ENCODE measurements around the gene BET1L.
"Not testable (repeated sequence)": the region's sequence is repeated elsewhere in the genome, so short reads cannot be mapped to it uniquely, and the experiment has no call there.

Gene BET1L

GRCh38 chr11:201966-202365 lies 5.2 kb downstream of the BET1L start:
- no peak for DNase-seq (ENCODE audit: low read depth, low spot score)
- no peak overlapping the region for H3K4me3 ChIP-seq (ENCODE audit: low read length)

- H3K4me3 ChIP-seq (ENCODE audit: low read length) = no peak overlapping the region
- DNase-seq (ENCODE audit: low read depth, low spot score) = no peak
Observed at GRCh38 chr11:200224-201003, 6.8 kb downstream of the BET1L start.

- H3K4me3 ChIP-seq (ENCODE audit: low read length) = no peak overlapping the region
- no peak for DNase-seq (ENCODE audit: low read depth, low spot score)
Observed at GRCh38 chr11:199782-200181, 7.4 kb downstream of the BET1L start.

GRCh38 chr11:199004-199581 lies 8.1 kb downstream of the BET1L start:
- H3K4me3 ChIP-seq (ENCODE audit: low read length) = no peak overlapping the region
- DNase-seq (ENCODE audit: low read depth, low spot score) = no peak

GRCh38 chr11:198236-198806 lies 8.9 kb downstream of the BET1L start:
- no peak overlapping the region for H3K4me3 ChIP-seq (ENCODE audit: low read length)
- no peak for DNase-seq (ENCODE audit: low read depth, low spot score)

GRCh38 chr11:197741-198235 lies 9.4 kb downstream of the BET1L start:
- H3K4me3 ChIP-seq (ENCODE audit: low read length) = no peak overlapping the region
- DNase-seq (ENCODE audit: low read depth, low spot score) = no peak

- no peak overlapping the region for H3K4me3 ChIP-seq (ENCODE audit: low read length)
- DNase-seq (ENCODE audit: low read depth, low spot score) = no peak
Observed at GRCh38 chr11:196786-197731, 10.1 kb downstream of the BET1L start.

- DNase-seq (ENCODE audit: low read depth, low spot score); H3K4me3 ChIP-seq (ENCODE audit: low read length): not testable (repeated sequence)
Observed at GRCh38 chr11:193481-193880, 13.7 kb downstream of the BET1L start.

- not testable (repeated sequence) for DNase-seq (ENCODE audit: low read depth, low spot score); H3K4me3 ChIP-seq (ENCODE audit: low read length)
Observed at GRCh38 chr11:192674-193128, 14.5 kb downstream of the BET1L start, which contains the start of gene SCGB1C1. TSS of gene SCGB1C1 (plus strand) at chr11:193078. CDS start at chr11:193100, 22 bp downstream.

- DNase-seq (ENCODE audit: low read depth, low spot score); H3K4me3 ChIP-seq (ENCODE audit: low read length): not testable (repeated sequence)
Observed at GRCh38 chr11:191490-192478, 15.4 kb downstream of the BET1L start.

GRCh38 chr11:190546-190945 lies 16.7 kb downstream of the BET1L start:
- not testable (repeated sequence) for DNase-seq (ENCODE audit: low read depth, low spot score)

GRCh38 chr11:189843-190311 lies 17.3 kb downstream of the BET1L start:
- H3K4me3 ChIP-seq (ENCODE audit: low read length); DNase-seq (ENCODE audit: low read depth, low spot score): not testable (repeated sequence)

More at GRCh38 chr11:190546-190945, 16.7 kb downstream of the BET1L start:
- not testable (repeated sequence) for H3K4me3 ChIP-seq (ENCODE audit: low read length)

GRCh38 chr11:189200-189783 lies 17.9 kb downstream of the BET1L start:
- not testable (repeated sequence) for DNase-seq (ENCODE audit: low read depth, low spot score)

GRCh38 chr11:180242-180641 lies 27.0 kb downstream of the BET1L start:
- not testable (repeated sequence) for DNase-seq (ENCODE audit: low read depth, low spot score); H3K4me3 ChIP-seq (ENCODE audit: low read length)

More at GRCh38 chr11:189200-189783, 17.9 kb downstream of the BET1L start:
- H3K4me3 ChIP-seq (ENCODE audit: low read length) = not testable (repeated sequence)
